Fibroblast of skin of back (primary cell): ENCODE data around the gene IGLON5.

ENCODE experiments used
- DNase-seq: peaks from one replicate; pipeline ENCODE4 v3.0.0-alpha.2; 2013

Gene IGLON5

GRCh38 chr19:51365965-51366388, 54.5 kb downstream of the IGLON5 start, which contains the start of gene ETFB:
Gene ETFB, minus strand, starts transcription at chr19:51366388. Its CDS starts 62 bp downstream, at chr19:51366326.
- no peak for DNase-seq

GRCh38 chr19:51366389-51367254, 55.2 kb downstream of the IGLON5 start:
- DNase-seq = peak; percentile 98

GRCh38 chr19:51367255-51367564, 55.8 kb downstream of the IGLON5 start:
- DNase-seq = no peak

- peak; percentile 98 for DNase-seq
These were observed 56.3 kb downstream of the IGLON5 start for GRCh38 chr19:51367565-51368365.

- no peak for DNase-seq
These were observed 57.2 kb downstream of the IGLON5 start, which contains the start of gene CLDND2 for GRCh38 chr19:51368366-51369282. Gene CLDND2, minus strand, starts transcription at chr19:51369003. Its CDS starts 426 bp downstream, at chr19:51368577.

GRCh38 chr19:51370230-51370629, 58.8 kb downstream of the IGLON5 start:
- no peak for DNase-seq

- no peak for DNase-seq
These were observed 59.8 kb downstream of the IGLON5 start for GRCh38 chr19:51371186-51371690.

GRCh38 chr19:51372021-51372648, 60.7 kb downstream of the IGLON5 start:
- no peak for DNase-seq

GRCh38 chr19:51372649-51373504, 61.4 kb downstream of the IGLON5 start, which contains the start of gene NKG7:
Gene NKG7, minus strand, starts transcription at chr19:51372654. Its CDS starts 119 bp downstream, at chr19:51372535.
- DNase-seq = no peak

GRCh38 chr19:51375504-51376221, 64.2 kb downstream of the IGLON5 start:
- DNase-seq = no peak

- DNase-seq = no peak
These were observed 66.0 kb downstream of the IGLON5 start for GRCh38 chr19:51377422-51377821.

- no peak for DNase-seq
These were observed 68.9 kb downstream of the IGLON5 start for GRCh38 chr19:51380379-51380778.
